SK-N-SH (cell line): ENCODE data around the gene CHEK1. TPM values are rescaled to one million over a fixed set of nuclear protein-coding genes. Genes with fewer than 3 reads are reported as not detected.

ENCODE experiments used
- CTCF ChIA-PET: fragments of 300-600, 350-600 bp; formaldehyde crosslinking; extraction: SDS; loops from one replicate; lab custom pipeline; 2021; lab: Yijun Ruan, JAX
- POLR2A ChIA-PET: fragments of 350-600 bp; sonication (Branson Sonifier 250); formaldehyde crosslinking; extraction: SDS; loops from one replicate; lab custom pipeline; 2020; ENCODE audit warnings: antibody characterized with exemption, inconsistent platforms; lab: Yijun Ruan, JAX
- DNase-seq: peaks from one replicate; pipeline ENCODE4 v3.0.0; 2012
- H2AFZ ChIP-seq: fragments of 200-600 bp; sonication (generic); 2 replicates; pipeline ENCODE4 v1.8.1; 2016; ENCODE audit warnings: antibody characterized with exemption, mild to moderate bottlenecking, low read depth
- H3F3A ChIP-seq: fragments of 200-600 bp; sonication (generic); replicated peaks from 2 replicates; pipeline ENCODE3; 2016; ENCODE audit warnings: antibody characterized with exemption, mild to moderate bottlenecking; ENCODE audit not compliant: insufficient read depth
- H3K27ac ChIP-seq, 2 experiments: fragments of 200-500 bp in 1 of 2; fragments of 200-600 bp in 1 of 2; sonication (Bioruptor generic) in 1 of 2; sonication (generic), shearing (Covaris generic) in 1 of 2; 2 replicates each; pipeline versions ENCODE4 v1.5.1 to v1.6.1; 2014 to 2016; ENCODE audit warnings: low read depth in 2 of 2, inconsistent platforms in 1 of 2, low read length in 1 of 2, mild to moderate bottlenecking in 1 of 2, mixed read lengths in 1 of 2
- H3K27me3 ChIP-seq: fragments of 200-600 bp; sonication (generic), shearing (Covaris generic); 2 replicates; pipeline ENCODE4 v1.6.1; 2016; ENCODE audit warnings: mixed run types; ENCODE audit not compliant: insufficient read depth
- H3K36me3 ChIP-seq, 2 experiments: fragments of 200-500 bp in 1 of 2; fragments of 200-600 bp in 1 of 2; sonication (Bioruptor generic) in 1 of 2; sonication (generic) in 1 of 2; replicated peaks in 1 of 2; 2 replicates each; pipeline versions ENCODE3 to v1.5.1; 2014 to 2016; ENCODE audit warnings: low read length in 1 of 2, mild to moderate bottlenecking in 1 of 2; ENCODE audit not compliant: insufficient read depth in 2 of 2, control insufficient read depth in 1 of 2
- H3K4me1 ChIP-seq, 2 experiments: fragments of 200-500 bp in 1 of 2; fragments of 200-600 bp in 1 of 2; sonication (Bioruptor generic) in 1 of 2; sonication (generic), shearing (Covaris generic) in 1 of 2; 2 replicates each; pipeline versions ENCODE4 v1.5.1 to v1.6.1; 2014 to 2016; ENCODE audit warnings: low read depth in 1 of 2, low read length in 1 of 2, mixed run types in 1 of 2; ENCODE audit not compliant: insufficient read depth in 2 of 2, control insufficient read depth in 1 of 2
- H3K4me2 ChIP-seq: fragments of 200-600 bp; sonication (generic), shearing (Covaris generic); 2 replicates; pipeline ENCODE4 v1.6.1; 2017; ENCODE audit warnings: mixed run types
- H3K4me3 ChIP-seq, 2 experiments: fragments of 200-500 bp in 1 of 2; fragments of 200-600 bp in 1 of 2; sonication (Bioruptor generic) in 1 of 2; sonication (generic), shearing (Covaris generic) in 1 of 2; 2 replicates each; pipeline versions ENCODE4 v1.5.1 to v1.8.1; 2014 to 2016; ENCODE audit warnings: low read depth in 2 of 2, inconsistent platforms in 1 of 2, low read length in 1 of 2, mild to moderate bottlenecking in 1 of 2, mixed read lengths in 1 of 2, moderate library complexity in 1 of 2
- H3K79me2 ChIP-seq: fragments of 200-600 bp; sonication (generic); 2 replicates; pipeline ENCODE4 v1.8.1; 2017; ENCODE audit warnings: mild to moderate bottlenecking; ENCODE audit not compliant: insufficient read depth
- H3K9ac ChIP-seq: fragments of 200-600 bp; sonication (generic); 2 replicates; pipeline ENCODE4 v1.6.1; 2017; ENCODE audit warnings: mixed run types
- H3K9me2 ChIP-seq: fragments of 200-600 bp; sonication (generic); 2 replicates; pipeline ENCODE4 v1.6.1; 2017; ENCODE audit warnings: mixed run types
- H3K9me3 ChIP-seq: fragments of 200-600 bp; sonication (generic); 2 replicates; pipeline ENCODE4 v1.6.1; 2017; ENCODE audit warnings: mixed run types, mild to moderate bottlenecking, moderate library complexity
- H4K20me1 ChIP-seq: fragments of 200-600 bp; sonication (generic); 2 replicates; pipeline ENCODE4 v1.6.1; 2017; ENCODE audit warnings: mild to moderate bottlenecking, mixed run types; ENCODE audit not compliant: insufficient read depth
- CHD2 ChIP-seq: fragments of 150-350 bp; IDR thresholded peaks from 2 replicates; pipeline ENCODE4 v1.6.1; 2018; ENCODE audit warnings: low read length; ENCODE audit not compliant: partially characterized antibody
- ELF1 ChIP-seq: IDR thresholded peaks from 2 replicates; pipeline ENCODE4 v1.4.0; 2012
- EP300 ChIP-seq, 2 experiments: IDR thresholded peaks; 2 replicates each; pipeline versions ENCODE4 v1.4.0 to v1.6.1; 2012; ENCODE audit warnings: borderline replicate concordance in 1 of 2, low read depth in 1 of 2, low read length in 1 of 2
- EZH2phosphoT487 ChIP-seq: fragments of 200-600 bp; sonication (generic); IDR thresholded peaks from 2 replicates; pipeline ENCODE4 v1.6.1; 2017; ENCODE audit warnings: low read depth, mixed run types, mild to moderate bottlenecking, antibody characterized with exemption, moderate library complexity, borderline replicate concordance
- FOXJ3 ChIP-seq: sonication (generic); formaldehyde crosslinking; IDR thresholded peaks from 2 replicates; pipeline ENCODE4 v1.5.1; 2020; ENCODE audit warnings: mild to moderate bottlenecking, missing genetic modification reagents
- GABPA ChIP-seq: IDR thresholded peaks from 2 replicates; pipeline ENCODE4 v1.4.0; 2012; ENCODE audit warnings: low read depth, mild to moderate bottlenecking
- GATA2 ChIP-seq: sonication (generic); formaldehyde crosslinking; IDR thresholded peaks from 2 replicates; pipeline ENCODE4 v1.5.0; 2020; ENCODE audit warnings: mild to moderate bottlenecking, missing genetic modification reagents
- JUND ChIP-seq: IDR thresholded peaks from 2 replicates; pipeline ENCODE4 v1.4.0; 2012
- MAX ChIP-seq: IDR thresholded peaks from 2 replicates; pipeline ENCODE4 v1.4.0; 2012; ENCODE audit warnings: low read depth
- MEF2A ChIP-seq: IDR thresholded peaks from 2 replicates; pipeline ENCODE4 v1.4.0; 2012; ENCODE audit warnings: low read depth, borderline replicate concordance
- NRF1 ChIP-seq: IDR thresholded peaks from 2 replicates; pipeline ENCODE4 v1.6.1; 2012; ENCODE audit warnings: low read depth, mild to moderate bottlenecking, low read length
- RAD21 ChIP-seq: IDR thresholded peaks from 2 replicates; pipeline ENCODE4 v1.6.1; 2012; ENCODE audit warnings: mild to moderate bottlenecking, low read length
- REST ChIP-seq: IDR thresholded peaks from 2 replicates; pipeline ENCODE4 v1.6.1; 2012; ENCODE audit warnings: mild to moderate bottlenecking, low read depth, low read length, moderate library complexity
- RFX5 ChIP-seq: IDR thresholded peaks from 2 replicates; pipeline ENCODE4 v1.6.1; 2012; ENCODE audit warnings: mild to moderate bottlenecking, improper control_type of control experiment, low read length
- SIN3A ChIP-seq: IDR thresholded peaks from 2 replicates; pipeline ENCODE4 v1.6.1; 2012; ENCODE audit warnings: low read depth, mild to moderate bottlenecking, low read length, moderate library complexity, borderline replicate concordance
- SMC3 ChIP-seq: IDR thresholded peaks from 2 replicates; pipeline ENCODE4 v1.6.1; 2012; ENCODE audit warnings: low read depth, low read length, improper control_type of control experiment
- USF2 ChIP-seq: fragments of 150-350 bp; IDR thresholded peaks from 2 replicates; pipeline ENCODE4 v1.6.1; 2017; ENCODE audit warnings: antibody characterized with exemption, low read length, low read depth, borderline replicate concordance
- WGBS: methylation state at CpG from one replicate; pipeline ENCODE4 v1.1.6; 2017; ENCODE audit warnings: low lambda C conversion rate; 5-methylcytosine and 5-hydroxymethylcytosine counted together
- polyA plus RNA-seq, 3 experiments: library from polyadenylated mRNA; depleted of rRNA; stranded (reverse); fragments of >200 nt; gene quantifications; 2 replicates each; pipeline ENCODE4 v1.2.3, GENCODE V29; 2012
- TF ChIP-seq, protein P1 (sequence below): IDR thresholded peaks from 2 replicates; pipeline ENCODE4; 2012
- TF ChIP-seq, protein P2 (sequence below): fragments of 150-350 bp; IDR thresholded peaks from 2 replicates; pipeline ENCODE4 v1.6.1; 2016; ENCODE audit warnings: mild to moderate bottlenecking, low read depth, low read length

The CHEK1 gene
- polyA plus RNA-seq, 1 of the 3 experiments (the other 2 are of a cell fraction) = 12.1 TPM

DNA sequence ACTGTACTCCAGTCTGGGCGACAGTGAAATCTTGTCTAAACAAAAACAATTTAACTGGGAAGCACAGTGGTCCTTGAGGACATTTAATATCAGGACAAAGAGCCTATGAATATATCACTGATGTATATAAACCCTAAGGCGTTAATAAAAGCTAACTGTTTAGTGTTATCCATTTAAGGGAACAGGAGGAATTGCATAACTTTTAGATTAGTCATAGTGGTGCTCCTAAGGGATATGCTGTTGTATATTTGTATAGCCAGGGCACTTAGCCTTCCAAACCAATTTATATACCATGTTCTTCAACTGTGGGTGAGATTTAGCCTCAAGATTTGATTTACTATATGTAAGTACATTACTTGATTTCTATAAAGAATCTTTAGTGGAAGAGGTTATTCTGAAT is 3.0 kb upstream of the CHEK1 start:
- H3K9ac ChIP-seq = no peak overlapping the region
- no peak overlapping the region for H2AFZ ChIP-seq
- CTCF ChIA-PET = no interaction called here
- H3K36me3 ChIP-seq = peaks cover 44 to 61% of the 10 kb centered on the region in 2 experiments
- no peak overlapping the region for H3K27ac ChIP-seq
- H4K20me1 ChIP-seq = no peaks in the 10 kb centered on the region
- TF ChIP-seq, protein P1, sequence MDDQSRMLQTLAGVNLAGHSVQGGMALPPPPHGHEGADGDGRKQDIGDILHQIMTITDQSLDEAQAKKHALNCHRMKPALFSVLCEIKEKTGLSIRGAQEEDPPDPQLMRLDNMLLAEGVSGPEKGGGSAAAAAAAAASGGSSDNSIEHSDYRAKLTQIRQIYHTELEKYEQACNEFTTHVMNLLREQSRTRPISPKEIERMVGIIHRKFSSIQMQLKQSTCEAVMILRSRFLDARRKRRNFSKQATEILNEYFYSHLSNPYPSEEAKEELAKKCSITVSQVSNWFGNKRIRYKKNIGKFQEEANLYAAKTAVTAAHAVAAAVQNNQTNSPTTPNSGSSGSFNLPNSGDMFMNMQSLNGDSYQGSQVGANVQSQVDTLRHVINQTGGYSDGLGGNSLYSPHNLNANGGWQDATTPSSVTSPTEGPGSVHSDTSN = no peak
- TF ChIP-seq JUND = 0 out of 2 replicates have a peak, but pooled peaks have one; percentile 28
- WGBS = 61% methylated on average over 2 of the region's 2 CpGs
- no peak overlapping the region for H3K4me3 ChIP-seq
- POLR2A ChIA-PET = no interaction called here
- peaks cover 0 to 7% of the 10 kb centered on the region in 2 experiments; a peak in 3 of 4 replicates for H3K4me1 ChIP-seq
- no peaks in the 10 kb centered on the region for H3K9me3 ChIP-seq
- H3F3A ChIP-seq = peaks cover 70% of the 10 kb centered on the region
- H3K27me3 ChIP-seq = no peaks in the 10 kb centered on the region
- H3K9me2 ChIP-seq = no peaks in the 10 kb centered on the region
- H3K79me2 ChIP-seq = peaks cover 14% of the 10 kb centered on the region
- no peak for DNase-seq
- no peak overlapping the region for H3K4me2 ChIP-seq

GRCh38 chr11:125623064-125623463 is 1.9 kb upstream of the CHEK1 start:
- Histone ChIP-seq H3K4me1 (peaks cover 4 to 9% of the 10 kb centered on the region in 2 experiments; a peak in 3 of 4 replicates), H3K27ac (0 out of 4 replicates have a peak overlapping the region, but pooled peaks of 1 of the 2 experiments have one; percentile 3), H3F3A (peaks cover 63% of the 10 kb centered on the region), H3K9me3 (no peaks in the 10 kb centered on the region), H2AFZ (no peak overlapping the region), H3K4me2 (no peak overlapping the region), H3K9me2 (no peaks in the 10 kb centered on the region), H3K27me3 (no peaks in the 10 kb centered on the region), H3K36me3 (peaks cover 37 to 52% of the 10 kb centered on the region in 2 experiments), H3K79me2 (peaks cover 24% of the 10 kb centered on the region), H3K9ac (no peak overlapping the region), H3K4me3 (no peak overlapping the region), H4K20me1 (no peaks in the 10 kb centered on the region)
- ChIA-PET POLR2A (interaction anchor here (0.6 to 3.8 kb wide), 2 partner anchors 31 to 170 kb away, joined by 3 to 13 read pairs; partner anchors contain the start of gene STT3A), CTCF (interaction anchor here (1.1 kb wide), 1 partner anchor 15 kb away, joined by 3 read pairs; no protein-coding TSS in a partner anchor)
- 100% methylated on average over 1 of the region's 1 CpG for WGBS
- DNase-seq = no peak
- TF ChIP-seq USF2 (no peak), NRF1 (no peak), FOXJ3 (CRISPR knock-in tag) (no peak), GABPA (no peak), JUND (no peak), CHD2 (no peak), RAD21 (no peak), MEF2A (no peak), MAX (no peak), SMC3 (no peak), GATA2 (no peak), EP300 (IDR thresholded peaks at IDR 0.05; ENCODE audit: borderline replicate concordance in 1 of 2, low read depth in 1 of 2, low read length in 1 of 2) (no peak), RFX5 (no peak), ELF1 (no peak), EZH2phosphoT487 (no peak), SIN3A (no peak), REST (no peak)
- TF ChIP-seq, protein P2, sequence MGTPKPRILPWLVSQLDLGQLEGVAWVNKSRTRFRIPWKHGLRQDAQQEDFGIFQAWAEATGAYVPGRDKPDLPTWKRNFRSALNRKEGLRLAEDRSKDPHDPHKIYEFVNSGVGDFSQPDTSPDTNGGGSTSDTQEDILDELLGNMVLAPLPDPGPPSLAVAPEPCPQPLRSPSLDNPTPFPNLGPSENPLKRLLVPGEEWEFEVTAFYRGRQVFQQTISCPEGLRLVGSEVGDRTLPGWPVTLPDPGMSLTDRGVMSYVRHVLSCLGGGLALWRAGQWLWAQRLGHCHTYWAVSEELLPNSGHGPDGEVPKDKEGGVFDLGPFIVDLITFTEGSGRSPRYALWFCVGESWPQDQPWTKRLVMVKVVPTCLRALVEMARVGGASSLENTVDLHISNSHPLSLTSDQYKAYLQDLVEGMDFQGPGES = no peak
- TF ChIP-seq, protein P1 = no peak
